ENCODE results near the gene SALL2.

SALL2 gene

DNA sequence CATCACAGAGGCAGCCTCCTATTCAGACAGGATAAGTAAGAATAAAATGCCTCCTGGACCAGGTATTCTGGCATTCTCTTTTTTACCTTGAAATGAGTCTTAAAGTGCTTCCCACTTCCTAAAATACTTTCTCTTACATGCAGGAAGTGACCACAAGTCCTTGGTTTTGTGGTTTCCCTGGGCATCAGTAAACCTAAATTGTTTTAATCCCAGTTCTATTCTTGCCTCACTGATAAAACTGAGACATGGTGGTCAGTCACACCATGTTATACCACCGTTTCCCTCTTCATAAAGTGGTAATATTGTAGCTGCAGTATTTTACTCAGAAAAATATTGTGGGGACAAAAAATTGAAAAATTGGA is 1.2 kb upstream of the SALL2 start:
- no peak for DNase-seq (ENCODE audit: low read depth in 2 of 2)

GRCh38 chr14:21526672-21527317 is 649 bp upstream of the SALL2 start:
- DNase-seq (ENCODE audit: low read depth in 2 of 2), result no peak

GRCh38 chr14:21525571-21525961 is 580 bp downstream of the SALL2 start:
- no peak for DNase-seq (ENCODE audit: low read depth in 2 of 2)

DNA sequence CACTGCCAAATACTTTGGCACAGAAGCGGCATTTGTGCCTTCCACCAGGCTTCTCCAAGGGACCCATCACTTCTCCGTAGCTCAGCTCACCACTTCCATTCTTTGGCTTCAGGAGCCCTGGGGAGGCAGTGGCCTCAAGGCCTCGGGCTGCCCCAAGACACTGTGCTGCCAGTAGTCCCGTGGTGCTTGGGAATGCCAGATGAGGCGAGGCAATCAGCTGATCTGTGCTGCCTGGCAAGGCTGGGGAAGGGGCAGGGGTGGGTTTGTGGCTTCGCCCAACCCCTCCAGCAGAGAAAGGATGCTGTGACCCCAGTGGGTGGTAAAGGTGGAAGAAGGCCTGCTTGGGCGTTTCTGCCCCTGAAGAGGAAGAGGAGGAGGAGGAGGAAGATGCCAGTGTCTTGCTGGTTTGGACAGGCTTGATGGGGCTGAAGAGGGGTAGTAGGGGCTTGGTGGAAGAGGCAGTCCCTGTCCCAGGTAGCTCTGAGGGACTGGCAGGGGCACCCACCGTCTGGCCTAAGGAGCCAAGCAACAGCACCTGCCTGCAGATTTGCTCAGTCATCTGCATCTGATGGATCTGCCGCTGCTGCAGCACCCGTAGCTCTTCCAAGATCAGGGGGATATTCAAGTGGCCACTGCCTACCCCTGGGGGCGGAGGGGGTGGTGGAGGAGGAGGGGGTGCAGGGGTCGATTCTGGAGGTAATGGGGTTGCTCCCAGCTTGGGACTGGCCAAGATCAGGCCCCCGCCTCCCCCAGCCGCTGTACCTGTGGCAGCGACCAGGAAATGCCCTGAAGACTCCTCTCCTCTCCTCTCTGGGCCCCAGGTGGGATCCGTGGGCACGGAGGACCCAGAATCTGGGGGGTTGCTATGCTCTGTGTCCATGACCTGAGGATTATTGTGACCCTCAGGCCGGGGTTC is 1.3 kb downstream of the SALL2 start:
- DNase-seq (ENCODE audit: low read depth in 2 of 2), result no peak

DNA sequence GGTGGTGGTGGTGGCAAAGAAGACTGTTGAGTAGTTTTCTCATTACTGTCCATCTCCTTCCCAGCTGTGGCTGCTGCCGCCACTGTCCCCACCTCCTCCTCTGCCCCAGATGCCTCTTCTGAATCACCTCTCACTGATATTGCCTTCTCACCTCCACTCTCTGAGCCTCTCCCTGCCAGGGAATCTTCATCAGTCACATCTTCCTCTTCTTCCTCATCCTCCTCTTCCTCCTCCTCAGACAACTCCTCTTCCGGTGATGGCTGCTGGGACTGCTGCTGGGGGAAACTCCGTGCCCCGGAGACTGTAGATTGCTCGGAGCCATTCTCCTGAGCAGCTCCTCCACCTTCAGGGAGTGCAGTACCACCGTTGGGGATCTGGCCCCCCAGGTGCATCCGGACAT is 2.9 kb downstream of the SALL2 start:
- no peak for DNase-seq (ENCODE audit: low read depth in 2 of 2)

DNA sequence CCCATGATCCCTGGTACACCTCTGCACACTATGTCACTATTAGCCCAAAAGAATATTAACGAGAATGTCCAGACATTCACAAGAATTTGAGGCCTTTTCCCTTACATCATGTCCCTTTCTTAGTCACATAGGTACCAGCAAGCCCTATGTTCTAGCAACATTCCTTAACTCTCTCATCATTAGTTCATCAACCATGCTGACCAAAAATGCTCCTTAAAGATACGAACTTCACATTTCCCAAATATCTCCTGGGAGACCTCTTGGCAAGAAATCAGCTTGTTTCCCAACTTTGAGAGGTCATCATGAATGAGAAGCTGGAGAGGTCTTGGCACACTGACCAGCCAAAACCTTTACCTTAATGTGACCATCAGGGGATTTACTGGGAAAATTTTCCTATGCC is 4.6 kb downstream of the SALL2 start:
- DNase-seq (ENCODE audit: low read depth in 2 of 2), result no peak

GRCh38 chr14:21520767-21521166 is 5.4 kb downstream of the SALL2 start:
- no peak for DNase-seq (ENCODE audit: low read depth in 2 of 2)

GRCh38 chr14:21518725-21519124 is 7.4 kb downstream of the SALL2 start:
- no peak for DNase-seq (ENCODE audit: low read depth in 2 of 2)

DNA sequence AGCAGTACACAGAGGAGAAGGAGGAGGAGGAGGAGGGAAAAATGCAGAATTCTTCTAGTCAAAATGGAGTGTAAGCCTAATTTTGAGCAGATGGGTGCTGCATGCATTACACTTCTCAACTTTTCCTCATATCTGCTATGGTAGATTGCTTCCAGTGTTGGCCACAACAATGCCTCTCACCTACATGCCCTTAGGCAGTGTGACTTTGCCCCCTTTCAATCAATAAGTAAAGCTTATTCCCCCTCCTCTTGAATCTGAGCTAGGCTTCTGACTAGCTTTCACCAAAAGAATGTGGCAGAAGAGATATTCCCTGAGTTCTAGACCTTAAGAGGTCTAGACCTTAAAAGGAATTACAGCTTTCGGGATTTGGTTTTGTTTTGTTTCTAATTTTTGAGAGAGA is 11.8 kb downstream of the SALL2 start:
- no peak for DNase-seq (ENCODE audit: low read depth in 2 of 2)

GRCh38 chr14:21510735-21511657 is 15.2 kb downstream of the SALL2 start, which contains the start of gene METTL3:
METTL3 (minus strand) TSS chr14:21511340; CDS start chr14:21511223, 117 bp downstream.
- DNase-seq (ENCODE audit: low read depth in 2 of 2), result peak; percentile 86

- DNase-seq (ENCODE audit: low read depth in 2 of 2), result no peak
These were observed 16.6 kb downstream of the SALL2 start for GRCh38 chr14:21509432-21510143.

DNA sequence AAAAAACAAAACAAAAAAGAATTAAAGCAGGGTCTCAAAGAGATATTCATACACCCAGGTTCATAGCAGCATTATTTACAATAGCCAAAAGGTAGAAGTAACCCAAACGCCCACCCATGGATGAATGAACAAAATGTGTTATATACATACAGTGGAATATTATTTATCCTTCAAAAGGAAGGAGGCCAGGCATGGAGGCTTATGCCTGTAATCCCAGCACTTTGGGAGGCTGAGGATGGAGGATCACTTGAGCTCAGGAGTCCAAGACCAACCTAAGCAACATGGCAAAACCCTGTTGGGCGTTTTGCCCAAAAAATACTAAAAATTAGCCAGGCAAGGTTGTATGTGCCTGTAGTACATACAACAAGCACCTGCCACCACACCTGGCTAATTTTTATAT is 19.6 kb downstream of the SALL2 start:
- no peak for DNase-seq (ENCODE audit: low read depth in 2 of 2)

DNA sequence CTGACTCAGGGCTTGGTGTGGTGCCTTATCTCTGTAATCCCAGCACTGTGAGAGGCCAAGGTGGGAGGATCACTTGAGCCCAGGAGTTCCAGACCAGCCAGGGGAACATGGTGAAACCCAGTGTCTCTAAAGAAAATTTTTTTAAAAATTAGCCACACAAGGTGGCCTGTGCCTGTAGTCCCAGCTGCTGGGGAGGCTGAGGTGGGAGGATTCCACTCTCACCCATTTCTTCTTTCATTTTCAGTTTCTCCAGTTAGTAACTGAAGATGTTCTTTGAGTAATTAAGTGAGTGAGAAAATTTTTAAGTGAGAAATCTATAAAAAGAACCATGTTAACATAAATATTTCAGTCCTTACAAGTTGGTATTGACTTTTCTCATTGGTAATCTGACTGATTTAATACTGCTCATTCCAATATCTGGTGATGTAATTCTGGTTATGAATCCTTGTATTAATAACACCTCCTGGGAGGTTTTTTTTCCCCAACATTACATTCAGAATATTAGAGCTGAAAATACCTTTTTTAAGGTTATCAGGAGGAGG is 21.1 kb downstream of the SALL2 start:
- no peak for DNase-seq (ENCODE audit: low read depth in 2 of 2)

GRCh38 chr14:21503376-21503775 is 22.8 kb downstream of the SALL2 start:
- DNase-seq (ENCODE audit: low read depth in 2 of 2), result no peak

DNA sequence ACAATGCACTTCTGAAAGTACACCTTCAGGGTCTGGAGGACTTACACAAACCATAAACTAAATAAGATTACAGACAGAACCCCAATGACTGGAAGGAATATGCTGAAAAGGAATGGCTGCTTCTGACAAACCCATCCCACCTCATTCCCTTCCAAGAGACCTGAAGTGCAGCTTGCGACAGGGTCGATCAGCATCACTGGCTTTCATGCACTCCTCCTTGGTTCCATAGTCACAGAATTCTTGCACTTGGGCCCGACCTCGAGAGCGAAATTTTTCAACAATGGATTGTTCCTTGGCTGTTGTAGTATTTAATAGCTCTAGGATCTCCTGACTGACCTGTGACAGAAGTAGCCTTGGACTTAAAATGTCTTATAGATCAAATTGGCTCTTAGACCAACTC is 24.6 kb downstream of the SALL2 start:
- no peak for DNase-seq (ENCODE audit: low read depth in 2 of 2)

- DNase-seq (ENCODE audit: low read depth in 2 of 2), result no peak
These were observed 27.3 kb downstream of the SALL2 start for GRCh38 chr14:21498540-21499526.

DNA sequence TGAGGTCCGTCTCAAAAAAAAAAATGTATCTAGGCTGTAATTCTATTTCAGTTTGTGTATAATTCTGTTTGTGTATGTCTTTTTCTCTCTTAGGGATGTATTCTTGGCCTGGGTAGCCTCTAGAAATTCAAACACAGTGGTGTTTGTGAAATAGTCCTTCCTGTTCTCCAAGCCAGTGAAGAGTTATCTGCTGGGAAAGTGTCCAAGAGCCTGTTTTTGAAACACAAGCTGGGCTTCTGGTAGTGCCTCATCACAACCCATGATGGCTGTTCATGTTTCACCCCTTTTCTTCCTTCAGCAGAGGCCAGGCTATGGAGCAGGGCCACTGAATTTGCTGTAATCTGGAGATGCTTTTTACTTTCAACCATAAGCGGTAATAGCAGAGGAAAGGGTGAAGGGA is 29.7 kb downstream of the SALL2 start:
- DNase-seq (ENCODE audit: low read depth in 2 of 2), result no peak

- no peak for DNase-seq (ENCODE audit: low read depth in 2 of 2)
These were observed 31.0 kb downstream of the SALL2 start for GRCh38 chr14:21494902-21495762.

- no peak for DNase-seq (ENCODE audit: low read depth in 2 of 2)
These were observed 39.5 kb downstream of the SALL2 start for GRCh38 chr14:21486640-21487087.

Measured in stimulated activated CD8-positive, alpha-beta memory T cell treated with anti-CD3 and anti-CD28 coated beads, Interleukin-15, amount 100 ng/mL, for 48 hours (primary cell).